K562 (cell line): ENCODE measurements around the gene PCSK7.
"Not testable (repeated sequence)": the region's sequence is repeated elsewhere in the genome, so short reads cannot be mapped to it uniquely, and the experiment has no call there.

Source experiments
- JUND ChIP-seq, 2 experiments: IDR thresholded peaks; 2 replicates in 1 of 2; 3 replicates in 1 of 2; pipeline ENCODE4 v1.6.1; 2011; ENCODE audit warnings: borderline replicate concordance in 2 of 2, low read depth in 2 of 2, low read length in 2 of 2, improper control_type of control experiment in 1 of 2, missing biosample characterization in 1 of 2, missing genetic modification characterization in 1 of 2, missing genetic modification reagents in 1 of 2
- KDM1A ChIP-seq, 2 experiments: fragments of 450-650 bp; IDR thresholded peaks; 2 replicates each; pipeline ENCODE4 v1.6.1; 2016; ENCODE audit warnings: mild to moderate bottlenecking in 2 of 2
- MBD2 ChIP-seq: sonication (generic); IDR thresholded peaks from 2 replicates; pipeline ENCODE4 v1.6.1; 2016; ENCODE audit warnings: low read depth, borderline replicate concordance
- PHB2 ChIP-seq: fragments of 450-650 bp; IDR thresholded peaks from 2 replicates; pipeline ENCODE4 v1.6.1; 2017; ENCODE audit warnings: low read depth
- ZNF212 ChIP-seq: fragments of 450-650 bp; formaldehyde crosslinking; IDR thresholded peaks from 2 replicates; pipeline ENCODE4 v1.4.0; 2020; ENCODE audit warnings: mild to moderate bottlenecking

GRCh38 chr11:117206859-117207258 is 25.0 kb downstream of the PCSK7 start:
- TF ChIP-seq KDM1A (IDR thresholded peaks at IDR 0.05); JUND (IDR thresholded peaks at IDR 0.05; ENCODE audit: borderline replicate concordance, low read depth, low read length); JUND (tag; IDR thresholded peaks at IDR 0.05; ENCODE audit: borderline replicate concordance, low read depth, low read length); PHB2; MBD2; ZNF212 (CRISPR knock-in tag): not testable (repeated sequence)
